ENCODE results near the gene CNTNAP5.

DNA sequence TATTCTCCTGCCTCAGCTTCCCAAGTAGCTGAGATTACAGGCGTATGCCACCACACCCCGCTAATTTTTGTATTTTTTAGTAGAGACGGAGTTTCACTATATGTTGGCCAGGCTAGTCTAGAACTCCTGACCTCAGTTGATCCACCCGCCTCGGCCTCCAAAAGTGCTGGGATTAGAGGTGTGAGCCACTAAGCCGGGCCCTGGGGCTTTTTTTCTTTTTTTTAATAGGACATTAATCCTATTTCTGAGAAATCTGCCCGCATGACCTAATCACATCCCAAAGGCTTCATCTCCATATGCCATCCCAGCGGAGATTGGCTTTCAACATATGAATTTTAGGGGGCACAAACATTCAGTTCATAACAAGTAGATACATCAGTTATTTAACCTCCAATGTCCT lies 128.6 kb downstream of the CNTNAP5 start:
- TF ChIP-seq CTCF (conservative IDR thresholded peaks at IDR 0.05; ENCODE audit: low read depth, low read length) (no peak), EZH2 (IDR thresholded peaks at IDR 0.05; ENCODE audit: borderline replicate concordance, low read depth, low read length, poor library complexity, severe bottlenecking) (no peak)
